OCI-LY3 (cell line): ENCODE data around the gene KANSL1.

Experiments
- EZH2phosphoT487 ChIP-seq: fragments of 200-600 bp; shearing (Covaris generic); IDR thresholded peaks from 2 replicates; pipeline ENCODE4 v1.6.1; 2018; ENCODE audit warnings: antibody characterized with exemption, mixed run types, low read depth
- TF ChIP-seq, protein P1 (sequence below): fragments of 200-600, 300-600 bp; sonication (generic); IDR thresholded peaks from 2 replicates; pipeline ENCODE4 v1.5.1; 2014; ENCODE audit warnings: antibody characterized with exemption, low read length, low read depth

DNA sequence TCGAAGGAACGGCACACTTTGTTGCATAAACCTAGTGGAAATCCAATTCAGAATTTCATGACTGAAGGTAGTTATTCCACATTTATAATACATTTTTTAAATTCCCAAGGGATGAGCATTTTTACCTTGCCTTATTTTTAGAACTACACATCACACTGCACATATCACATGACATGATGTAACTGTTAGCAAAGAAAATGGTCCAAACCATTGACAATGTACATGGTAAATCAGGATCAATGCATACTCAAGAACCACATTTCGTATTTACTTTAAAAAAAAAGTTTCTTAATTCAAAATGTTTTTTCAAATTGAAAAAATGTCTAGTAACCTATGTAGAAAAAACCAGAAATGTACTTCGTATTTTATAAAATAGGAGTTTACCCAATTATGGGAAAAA is 2.5 kb downstream of the KANSL1 start:
- TF ChIP-seq, protein P1, sequence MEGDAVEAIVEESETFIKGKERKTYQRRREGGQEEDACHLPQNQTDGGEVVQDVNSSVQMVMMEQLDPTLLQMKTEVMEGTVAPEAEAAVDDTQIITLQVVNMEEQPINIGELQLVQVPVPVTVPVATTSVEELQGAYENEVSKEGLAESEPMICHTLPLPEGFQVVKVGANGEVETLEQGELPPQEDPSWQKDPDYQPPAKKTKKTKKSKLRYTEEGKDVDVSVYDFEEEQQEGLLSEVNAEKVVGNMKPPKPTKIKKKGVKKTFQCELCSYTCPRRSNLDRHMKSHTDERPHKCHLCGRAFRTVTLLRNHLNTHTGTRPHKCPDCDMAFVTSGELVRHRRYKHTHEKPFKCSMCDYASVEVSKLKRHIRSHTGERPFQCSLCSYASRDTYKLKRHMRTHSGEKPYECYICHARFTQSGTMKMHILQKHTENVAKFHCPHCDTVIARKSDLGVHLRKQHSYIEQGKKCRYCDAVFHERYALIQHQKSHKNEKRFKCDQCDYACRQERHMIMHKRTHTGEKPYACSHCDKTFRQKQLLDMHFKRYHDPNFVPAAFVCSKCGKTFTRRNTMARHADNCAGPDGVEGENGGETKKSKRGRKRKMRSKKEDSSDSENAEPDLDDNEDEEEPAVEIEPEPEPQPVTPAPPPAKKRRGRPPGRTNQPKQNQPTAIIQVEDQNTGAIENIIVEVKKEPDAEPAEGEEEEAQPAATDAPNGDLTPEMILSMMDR: no peak
- TF ChIP-seq EZH2phosphoT487: no peak
